Subcutaneous abdominal adipose tissue (tissue), 5 donors: ENCODE results near the gene CAMKMT.

Experiments used
- H3K27ac ChIP-seq: one replicate; pipeline ENCODE4 v1.7.0; 2013; ENCODE audit warnings: low read depth, mild to moderate bottlenecking, inconsistent platforms, low read length, moderate library complexity
- H3K27me3 ChIP-seq, 5 donors: one replicate each; pipeline ENCODE4 v1.7.0; 2013; ENCODE audit warnings: low read length in 5 of 5, inconsistent platforms in 1 of 5; ENCODE audit not compliant: control insufficient read depth in 5 of 5, insufficient read depth in 4 of 5
- H3K36me3 ChIP-seq, 5 donors: one replicate each; pipeline ENCODE4 v1.7.0; 2013; ENCODE audit warnings: low read length in 5 of 5; ENCODE audit not compliant: control insufficient read depth in 5 of 5, insufficient read depth in 5 of 5
- H3K4me1 ChIP-seq, 5 donors: one replicate each; pipeline ENCODE4 v1.7.0; 2013; ENCODE audit warnings: low read length in 5 of 5, mild to moderate bottlenecking in 3 of 5, moderate library complexity in 1 of 5; ENCODE audit not compliant: control insufficient read depth in 5 of 5, insufficient read depth in 5 of 5
- H3K4me3 ChIP-seq, 5 donors: one replicate each; pipeline ENCODE4 v1.7.0; 2013; ENCODE audit warnings: low read length in 5 of 5, low read depth in 1 of 5
- H3K9ac ChIP-seq, 5 donors: one replicate each; pipeline ENCODE4 v1.7.0; 2013; ENCODE audit warnings: low read length in 5 of 5, mild to moderate bottlenecking in 4 of 5, moderate library complexity in 3 of 5
- H3K9me3 ChIP-seq, 5 donors: one replicate each; pipeline ENCODE4 v1.7.0; 2013; ENCODE audit warnings: low read length in 5 of 5; ENCODE audit not compliant: control insufficient read depth in 5 of 5
- donor health status: healthy.
- donor health status: healthy.
- donor health status: healthy.
- donor health status: healthy.
- donor health status: healthy.

Gene CAMKMT

DNA sequence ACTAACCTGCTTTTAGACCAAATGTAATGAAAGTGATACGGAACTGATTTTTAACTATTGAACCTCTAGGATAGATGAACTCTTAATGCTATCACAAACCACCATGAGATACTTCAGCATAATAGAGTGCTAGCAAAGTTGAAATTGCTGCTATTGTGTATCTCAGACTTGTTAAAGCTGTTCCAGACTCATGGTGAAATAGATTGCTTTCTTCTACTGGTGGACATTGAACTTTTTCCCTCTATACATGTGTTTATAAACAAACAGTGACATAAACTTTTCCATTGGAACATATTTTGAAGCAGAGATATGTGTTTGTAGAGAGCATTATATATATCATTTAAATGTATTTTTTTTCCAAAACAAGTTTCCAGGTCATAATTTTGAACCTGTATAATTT is 157.3 kb downstream of the CAMKMT start:
- Histone ChIP-seq H3K9ac (no peak overlapping the region), H3K27ac (no peak overlapping the region), H3K4me1 (no peaks in the 10 kb centered on the region), H3K27me3 (no peaks in the 10 kb centered on the region), H3K4me3 (no peak overlapping the region), H3K9me3 (peaks cover 3 to 18% (median 10%) of the 10 kb centered on the region in 5 donors), H3K36me3 (no peaks in the 10 kb centered on the region)

DNA sequence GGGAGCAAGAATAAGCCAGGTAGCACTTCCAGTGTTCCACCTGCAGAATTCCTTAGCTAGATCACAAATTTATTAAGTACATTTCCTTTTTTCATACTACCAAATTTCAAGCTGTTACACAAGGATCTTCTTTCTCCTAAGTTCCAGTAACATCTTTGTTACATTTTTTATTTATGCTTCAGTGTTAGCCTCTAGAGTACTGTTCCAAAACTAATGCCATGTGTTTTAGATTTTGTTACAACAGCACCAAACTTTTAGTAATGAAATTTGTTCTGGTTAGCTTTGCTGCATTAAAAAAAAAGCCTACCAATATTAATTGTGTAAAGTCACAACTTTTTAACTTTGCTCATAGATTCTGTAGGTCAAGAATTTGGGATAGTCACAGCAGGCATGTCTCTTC is 161.1 kb downstream of the CAMKMT start:
- Histone ChIP-seq H3K36me3 (no peaks in the 10 kb centered on the region), H3K4me1 (no peaks in the 10 kb centered on the region), H3K4me3 (no peak overlapping the region), H3K27me3 (no peaks in the 10 kb centered on the region), H3K9ac (no peak overlapping the region), H3K27ac (no peak overlapping the region), H3K9me3 (peaks cover 3 to 18% (median 13%) of the 10 kb centered on the region in 5 donors)

DNA sequence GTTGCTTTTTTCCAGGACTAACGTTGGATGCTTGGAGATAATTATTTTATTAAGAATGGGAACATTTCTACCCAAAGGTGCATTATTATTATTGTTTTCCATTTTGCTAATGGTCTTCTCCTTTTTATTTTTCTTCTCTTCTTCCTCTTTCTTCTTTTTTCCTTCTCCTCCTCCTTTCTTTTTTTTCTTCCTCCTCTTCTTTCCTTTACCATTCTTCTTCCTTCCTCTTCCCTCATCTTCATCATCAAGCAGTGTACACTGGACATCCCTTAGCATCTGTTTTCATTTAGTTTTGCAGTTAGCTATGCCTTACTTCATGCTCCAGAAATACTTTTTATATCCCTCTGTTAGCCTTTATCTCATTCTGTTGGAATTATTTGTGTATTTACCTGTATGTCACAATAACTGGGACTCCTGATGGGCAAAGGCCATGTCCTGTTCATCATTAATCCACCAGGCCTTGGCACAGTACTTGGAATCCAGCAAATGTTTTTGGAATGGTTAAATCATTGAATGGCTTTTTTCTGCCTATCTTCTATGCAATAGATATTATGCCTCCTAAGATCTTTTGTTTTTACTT is 162.7 kb downstream of the CAMKMT start:
- no peaks in the 10 kb centered on the region for H3K36me3 ChIP-seq
- H3K27ac ChIP-seq: no peak overlapping the region
- no peak overlapping the region for H3K4me3 ChIP-seq
- H3K9ac ChIP-seq: no peak overlapping the region
- peaks cover 3 to 18% (median 13%) of the 10 kb centered on the region in 5 donors for H3K9me3 ChIP-seq
- no peaks in the 10 kb centered on the region for H3K4me1 ChIP-seq
- H3K27me3 ChIP-seq: no peaks in the 10 kb centered on the region

DNA sequence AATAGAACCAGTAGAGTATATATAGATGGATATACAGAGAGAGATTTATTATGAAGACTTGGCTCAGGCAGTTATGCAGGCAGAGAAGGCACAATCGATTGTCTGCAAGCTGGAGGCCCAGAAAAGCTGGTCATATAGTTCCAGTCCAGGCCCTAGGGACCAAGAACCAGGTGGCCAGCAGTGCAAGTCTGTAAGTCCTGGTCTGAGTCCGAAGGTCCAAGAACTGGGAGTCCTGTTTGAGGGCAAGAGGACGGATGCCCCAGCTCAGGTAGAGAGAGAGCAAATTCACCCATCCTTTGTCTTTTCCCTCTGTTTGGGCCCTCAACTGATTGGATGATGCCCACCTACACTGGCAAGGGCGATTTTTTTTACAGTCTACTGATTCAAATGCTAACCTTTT is 164.6 kb downstream of the CAMKMT start:
- no peaks in the 10 kb centered on the region for H3K4me1 ChIP-seq
- H3K9me3 ChIP-seq: peaks cover 3 to 16% (median 13%) of the 10 kb centered on the region in 5 donors
- H3K9ac ChIP-seq: no peak overlapping the region
- H3K27ac ChIP-seq: no peak overlapping the region
- H3K36me3 ChIP-seq: no peaks in the 10 kb centered on the region
- H3K27me3 ChIP-seq: no peaks in the 10 kb centered on the region
- no peak overlapping the region for H3K4me3 ChIP-seq

DNA sequence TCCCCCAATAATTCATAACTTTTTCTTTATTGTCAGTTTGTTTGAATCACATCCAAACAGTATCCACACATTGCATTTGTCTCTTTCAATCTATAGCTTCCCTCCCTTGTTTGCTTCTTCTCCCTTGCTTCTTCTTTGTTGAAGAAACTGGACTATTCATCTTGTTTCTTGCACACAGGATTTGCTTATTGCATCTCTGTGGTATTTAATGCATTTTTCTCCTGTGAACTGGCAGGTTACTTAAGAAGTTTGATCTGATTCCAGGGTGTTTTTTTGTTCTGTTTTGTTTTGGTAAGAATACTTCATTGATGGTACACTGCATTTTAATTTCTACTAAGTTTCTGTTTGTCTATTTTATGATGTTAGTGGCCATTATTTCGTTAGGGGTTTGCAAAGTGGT is 166.8 kb downstream of the CAMKMT start:
- Histone ChIP-seq H3K27me3 (no peaks in the 10 kb centered on the region), H3K9me3 (peaks cover 0 to 2% (median 0%) of the 10 kb centered on the region in 5 donors), H3K9ac (no peak overlapping the region), H3K27ac (no peak overlapping the region), H3K4me3 (no peak overlapping the region), H3K4me1 (no peaks in the 10 kb centered on the region), H3K36me3 (no peaks in the 10 kb centered on the region)

DNA sequence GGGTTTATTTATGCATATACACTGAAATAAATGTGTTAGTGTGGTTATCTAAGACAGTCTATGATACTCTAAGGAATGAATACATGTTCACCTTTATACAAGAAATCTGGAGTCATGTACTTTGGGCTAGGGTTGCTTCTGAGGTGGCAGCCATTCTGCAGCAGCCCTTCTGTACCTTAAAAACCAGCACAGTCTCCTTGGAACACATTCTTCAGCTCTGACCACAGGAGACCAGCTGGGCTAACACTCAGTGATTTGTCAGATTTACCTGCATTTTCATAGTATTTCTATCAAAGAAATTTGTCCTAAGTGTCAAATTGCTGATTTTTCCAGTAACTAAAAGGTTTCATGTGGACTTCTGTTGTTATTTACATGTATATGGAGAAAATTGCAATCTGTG is 167.7 kb downstream of the CAMKMT start:
- no peak overlapping the region for H3K27ac ChIP-seq
- no peak overlapping the region for H3K4me3 ChIP-seq
- H3K9ac ChIP-seq: no peak overlapping the region
- no peaks in the 10 kb centered on the region for H3K36me3 ChIP-seq
- H3K9me3 ChIP-seq: peaks cover 0 to 2% (median 0%) of the 10 kb centered on the region in 5 donors
- H3K4me1 ChIP-seq: no peaks in the 10 kb centered on the region
- no peaks in the 10 kb centered on the region for H3K27me3 ChIP-seq

DNA sequence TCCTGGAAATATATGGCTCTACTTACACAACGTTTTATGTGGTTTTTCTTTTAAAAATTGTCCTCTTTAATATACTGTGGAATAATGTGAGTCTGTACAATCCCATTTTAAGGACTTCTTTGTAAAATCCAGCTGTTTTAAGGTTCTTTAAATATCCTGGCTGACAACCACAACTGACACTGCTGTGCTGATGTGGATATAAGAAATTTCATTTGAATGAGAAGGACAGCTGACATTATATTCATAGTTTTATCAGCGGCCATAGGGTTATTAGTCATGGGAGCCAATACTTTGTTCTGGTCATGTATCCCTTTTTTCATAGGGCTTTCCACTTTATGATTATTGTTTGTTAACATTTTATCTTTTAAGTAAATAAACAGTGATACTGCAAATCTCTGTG is 169.5 kb downstream of the CAMKMT start:
- H3K4me3 ChIP-seq: no peak overlapping the region
- H3K9me3 ChIP-seq: peaks cover 0 to 2% (median 0%) of the 10 kb centered on the region in 5 donors
- no peaks in the 10 kb centered on the region for H3K36me3 ChIP-seq
- H3K27ac ChIP-seq: no peak overlapping the region
- no peak overlapping the region for H3K9ac ChIP-seq
- H3K4me1 ChIP-seq: no peaks in the 10 kb centered on the region
- H3K27me3 ChIP-seq: no peaks in the 10 kb centered on the region

DNA sequence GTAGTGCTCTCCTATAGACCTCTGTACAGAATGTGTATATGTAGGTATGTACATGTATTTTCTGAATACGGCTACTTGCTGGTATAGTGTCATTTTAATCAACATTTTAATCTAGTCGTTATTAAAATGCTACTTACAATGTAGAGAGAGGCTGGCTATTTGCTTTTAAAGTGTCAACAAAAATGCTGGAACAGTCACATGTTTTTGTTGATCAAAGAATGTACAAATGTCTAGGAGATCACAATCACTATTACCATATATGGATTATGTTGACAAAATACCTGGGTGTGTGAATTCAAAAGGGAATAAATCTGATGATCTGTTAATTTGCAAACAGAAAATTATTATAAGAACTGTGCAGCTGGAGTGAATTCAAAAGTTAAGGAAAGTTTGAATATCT is 170.3 kb downstream of the CAMKMT start:
- Histone ChIP-seq H3K4me1 (no peaks in the 10 kb centered on the region), H3K27me3 (no peaks in the 10 kb centered on the region)

DNA sequence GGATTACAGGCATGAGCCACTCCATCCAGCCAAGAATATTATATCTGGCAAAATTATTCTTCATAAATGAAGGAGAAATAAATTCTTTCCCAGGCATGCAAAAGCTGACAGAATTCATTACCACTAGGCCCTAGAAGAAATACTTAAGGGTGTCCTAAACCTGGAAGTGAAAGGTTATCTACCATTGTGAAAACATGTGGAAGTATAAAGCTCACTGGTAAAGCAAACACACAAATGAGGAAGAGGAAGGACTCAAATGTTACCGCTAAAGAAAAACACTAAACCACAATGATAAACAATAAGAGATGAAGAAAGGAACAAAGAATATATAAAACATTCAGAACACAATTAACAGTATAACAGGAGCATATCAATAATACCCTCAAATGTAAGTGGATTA is 171.8 kb downstream of the CAMKMT start:
- Histone ChIP-seq H3K27me3 (no peaks in the 10 kb centered on the region), H3K4me1 (no peaks in the 10 kb centered on the region), H3K36me3 (no peaks in the 10 kb centered on the region), H3K4me3 (no peak overlapping the region), H3K9ac (no peak overlapping the region), H3K9me3 (no peaks in the 10 kb centered on the region), H3K27ac (no peak overlapping the region)

More for the DNA sequence above, 170.3 kb downstream of the CAMKMT start:
- Histone ChIP-seq H3K36me3 (no peaks in the 10 kb centered on the region), H3K4me3 (no peak overlapping the region), H3K9me3 (no peaks in the 10 kb centered on the region), H3K27ac (no peak overlapping the region), H3K9ac (no peak overlapping the region)

DNA sequence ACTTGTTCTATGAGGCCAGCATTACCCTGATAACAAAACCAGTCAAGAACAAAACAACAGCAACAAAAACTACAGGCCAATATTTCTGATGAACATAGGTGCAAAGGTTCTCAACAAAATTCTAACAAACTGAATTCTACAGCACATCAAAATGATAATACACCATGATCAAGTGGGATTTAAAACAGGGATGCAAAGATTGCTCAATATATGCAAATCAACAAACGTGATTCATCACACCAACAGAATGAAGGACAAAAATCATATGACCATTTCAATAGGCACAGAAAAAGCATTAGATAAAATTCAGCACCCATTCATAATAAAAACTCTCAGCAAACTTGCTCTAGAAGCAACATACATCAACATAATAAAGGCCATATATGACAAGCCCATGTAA is 173.6 kb downstream of the CAMKMT start:
- Histone ChIP-seq H3K4me3 (no peak overlapping the region), H3K9me3 (no peaks in the 10 kb centered on the region), H3K27ac (no peak overlapping the region), H3K36me3 (no peaks in the 10 kb centered on the region), H3K9ac (no peak overlapping the region), H3K4me1 (no peaks in the 10 kb centered on the region), H3K27me3 (no peaks in the 10 kb centered on the region)

DNA sequence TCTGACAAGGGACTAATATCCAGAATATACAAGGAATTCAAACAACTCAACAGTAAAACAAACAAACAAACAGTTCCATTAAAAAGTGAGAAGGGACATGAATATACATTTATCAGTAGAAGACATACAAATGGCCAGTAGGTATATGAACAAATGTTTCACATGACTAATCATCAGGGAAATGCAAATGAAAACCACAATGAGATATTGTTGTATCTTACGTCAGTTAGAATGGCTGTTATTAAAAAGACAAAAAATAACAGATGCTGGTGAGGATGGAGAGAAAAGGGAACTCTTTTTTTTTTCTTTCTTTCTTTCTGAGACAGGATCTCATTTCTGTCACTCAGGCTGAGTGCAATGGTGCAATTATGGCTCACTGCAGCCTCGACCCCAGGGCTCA is 175.5 kb downstream of the CAMKMT start:
- Histone ChIP-seq H3K9ac (no peak overlapping the region), H3K9me3 (no peaks in the 10 kb centered on the region), H3K4me1 (no peaks in the 10 kb centered on the region), H3K36me3 (no peaks in the 10 kb centered on the region), H3K4me3 (no peak overlapping the region), H3K27ac (no peak overlapping the region), H3K27me3 (no peaks in the 10 kb centered on the region)
